Heart right ventricle (tissue), 16 donors: ENCODE measurements around the gene SLC29A3. TPM values are rescaled to one million over a fixed set of nuclear protein-coding genes. Genes with fewer than 3 reads are reported as not detected.

Experiments
- ATAC-seq, 8 donors: fragments of 200-7000 bp; cut with Tn5 transposase; one replicate each; pipeline ENCODE4 v1.9.1; 2020; ENCODE audit warnings: mild to moderate bottlenecking in 8 of 8, moderate library complexity in 8 of 8, moderate number of reproducible peaks in 1 of 8
- DNase-seq, 2 donors: peaks; one replicate each; pipeline ENCODE4 v3.0.0-alpha.2; 2020
- H3K27ac ChIP-seq, 10 donors: fragments of 200-600 bp; sonication (generic) in 2 of 10; one replicate each; pipeline versions ENCODE4 v1.5.0 to v1.8.0; 2020 to 2022; ENCODE audit warnings: mild to moderate bottlenecking in 3 of 10
- H3K27me3 ChIP-seq, 7 donors: fragments of 200-600 bp; one replicate each; pipeline ENCODE4 v1.8.0; 2021 to 2022; ENCODE audit warnings: mild to moderate bottlenecking in 2 of 7
- H3K36me3 ChIP-seq, 9 donors: fragments of 200-600 bp; sonication (generic) in 1 of 9; one replicate each; pipeline versions ENCODE4 v1.5.0 to v1.8.0; 2020 to 2022; ENCODE audit warnings: mild to moderate bottlenecking in 2 of 9
- H3K4me1 ChIP-seq, 9 donors: fragments of 200-600 bp; sonication (generic) in 1 of 9; one replicate each; pipeline versions ENCODE4 v1.5.0 to v1.8.0; 2020 to 2022; ENCODE audit warnings: mild to moderate bottlenecking in 4 of 9
- H3K4me3 ChIP-seq, 10 donors: fragments of 200-600 bp; sonication (generic) in 2 of 10; one replicate each; pipeline versions ENCODE4 v1.5.0 to v1.8.0; 2020 to 2022; ENCODE audit warnings: mild to moderate bottlenecking in 7 of 10, moderate library complexity in 2 of 10
- H3K9me3 ChIP-seq, 11 donors: fragments of 200-600 bp in 10 of 11; sonication (generic) in 2 of 11; one replicate each; pipeline versions ENCODE4 v1.5.0 to v1.8.0; 2013 to 2022; ENCODE audit warnings: mild to moderate bottlenecking in 2 of 11, control low read depth in 1 of 11, moderate library complexity in 1 of 11
- CTCF ChIP-seq, 9 donors: fragments of 200-600 bp; sonication (generic) in 2 of 9; IDR thresholded peaks; one replicate each; pipeline versions ENCODE4 v1.5.0 to v1.8.0; 2021 to 2022; ENCODE audit warnings: antibody characterized with exemption in 9 of 9, mild to moderate bottlenecking in 5 of 9, moderate library complexity in 1 of 9
- WGBS, 2 donors: extraction: QIAGEN DNeasy Blood & Tissue Kit; methylation state at CpG; one replicate each; pipeline ENCODE4 v1.1.7; 2013; ENCODE audit warnings: inconsistent platforms in 1 of 2; 5-methylcytosine and 5-hydroxymethylcytosine counted together
- intact Hi-C, 10 donors: fragments of 100-400 bp; cut with DNase I; formaldehyde crosslinking; loops; one replicate each; pipeline versions ENCODE4 v1.11.1 to v1.14.2; 2022
- polyA plus RNA-seq, 2 donors: library from polyadenylated mRNA; stranded (reverse); fragments of 200-250 nt; gene quantifications; one replicate each; pipeline ENCODE4 v1.2.3, GENCODE V29; 2013
- total RNA-seq, 10 donors: library from RNA; stranded (reverse); fragmentation: NEBNext Ultra II Directional in 3 of 10; extraction: Animal tissue kit (Norgen Biotek cat#: 25700) in 3 of 10; gene quantifications; one replicate each; pipeline versions ENCODE4 v1.2.1 to v1.2.4, GENCODE V29; 2021 to 2023
- donor health status: Arrhythmogenic right ventricular cardiomyopathy.
- donor health status: ischemic (EF 13 %, LVEDD 7.1; RV severe dilation, severe dysfunction).
- donor health status: healthy with polysubstance abuse.
- donor health status: DM: no; HTN: yes; CAD: no.
- donor health status: DM: no; HTN: no; CAD: no.
- donor health status: ischemic (EF 25% LVEDD 6.9; RV normal size, moderate dysfunction).
- donor health status: ischemic (EF 25% LVEDD 5.7; RV mildly dilated, moderate dysfunction).
- donor health status: healthy.
- donor health status: DM: yes; HTN: yes; CAD: no.
- donor health status: Ischemic cardiomyopathy.
- donor health status: ischemic (EF 35%, LVEDD 5.7; RV mildly dilated, moderate dysfunction).
- donor health status: nonischemic (EF 11% LVEDD 7.7; RV severe dilation, severe dysfunction).
- donor health status: DM: yes; HTN: yes; CAD: no.
- donor health status: PGD.
- donor health status: ischemic (EF 29% LVEDD 5.4; RV normal size, mild dysfunction).
- donor health status: nonischemic (EF 23%, LVEDD 6.1; RV moderate dilation, normal function).

SLC29A3 gene
- total and polyA plus RNA-seq, 12 donors = 0.89 to 3.5 (median 1.2) TPM

- H3K9me3 ChIP-seq = no peaks in the 10 kb centered on the region
- DNase-seq = no peak
- intact Hi-C loops = loop anchor here in 5 of 10 donors (1.0 to 10.0 kb wide), 7 partner anchors 36 to 280 kb away; no protein-coding TSS in a partner anchor
- H3K4me1 ChIP-seq = peaks cover 0 to 6% (median 3%) of the 10 kb centered on the region in 9 donors
- no peak overlapping the region for H3K27ac ChIP-seq
- H3K36me3 ChIP-seq = peaks cover 0 to 49% (median 0%) of the 10 kb centered on the region in 9 donors
- no peak for TF ChIP-seq CTCF (IDR thresholded peaks at IDR 0.05)
- WGBS, 2 donors = 87 to 93% methylated on average over 9 of the region's 9 CpGs
- ATAC-seq = no peak
- no peak overlapping the region for H3K4me3 ChIP-seq
- H3K27me3 ChIP-seq = no peaks in the 10 kb centered on the region
Observed at GRCh38 chr10:71324743-71325142, 5.7 kb downstream of the SLC29A3 start.

- H3K9me3 ChIP-seq = no peaks in the 10 kb centered on the region
- H3K4me1 ChIP-seq = peaks cover 0 to under 1% (median 0%) of the 10 kb centered on the region in 9 donors
- intact Hi-C loops = loop anchor here in 3 of 10 donors (10.0 kb wide), 3 partner anchors 50 to 280 kb away; no protein-coding TSS in a partner anchor
- DNase-seq = no peak
- no peak overlapping the region for H3K4me3 ChIP-seq
- ATAC-seq = no peak
- TF ChIP-seq CTCF (IDR thresholded peaks at IDR 0.05) = no peak
- no peak overlapping the region for H3K27ac ChIP-seq
- peaks cover 0 to 49% (median 0%) of the 10 kb centered on the region in 9 donors for H3K36me3 ChIP-seq
- H3K27me3 ChIP-seq = no peaks in the 10 kb centered on the region
- 93% methylated on average over 6 of the region's 6 CpGs for WGBS, 2 donors
Observed at GRCh38 chr10:71325267-71325666, 6.2 kb downstream of the SLC29A3 start.

GRCh38 chr10:71326464-71326881 is 7.4 kb downstream of the SLC29A3 start:
- ATAC-seq (no peak), DNase-seq (no peak)
- no peaks in the 10 kb centered on the region for H3K9me3 ChIP-seq
- TF ChIP-seq CTCF (IDR thresholded peaks at IDR 0.05) = no peak
- H3K27me3 ChIP-seq = no peaks in the 10 kb centered on the region
- no peak overlapping the region for H3K4me3 ChIP-seq
- WGBS, 2 donors = 88 to 90% methylated on average over 16 of the region's 16 CpGs
- H3K27ac ChIP-seq = no peak overlapping the region
- peaks cover 0 to 49% (median 0%) of the 10 kb centered on the region in 9 donors for H3K36me3 ChIP-seq
- intact Hi-C loops = loop anchor here in 3 of 10 donors (10.0 kb wide), 3 partner anchors 48 to 278 kb away; no protein-coding TSS in a partner anchor
- H3K4me1 ChIP-seq = no peaks in the 10 kb centered on the region

GRCh38 chr10:71330789-71331404 is 11.8 kb downstream of the SLC29A3 start:
- intact Hi-C loops = no loop called here
- no peak for DNase-seq
- H3K36me3 ChIP-seq = peaks cover 0 to 22% (median 0%) of the 10 kb centered on the region in 9 donors
- H3K4me3 ChIP-seq = no peak overlapping the region
- 75 to 80% methylated on average over 4 of the region's 4 CpGs for WGBS, 2 donors
- no peak for ATAC-seq
- TF ChIP-seq CTCF (IDR thresholded peaks at IDR 0.05) = no peak
- H3K27ac ChIP-seq = no peak overlapping the region
- H3K4me1 ChIP-seq = peaks cover 0 to 13% (median 0%) of the 10 kb centered on the region in 9 donors
- H3K9me3 ChIP-seq = no peaks in the 10 kb centered on the region
- H3K27me3 ChIP-seq = no peaks in the 10 kb centered on the region
